Stimulated activated memory B cell treated with anti-CD40 and anti-IgM and Interleukin-4, amounts not matched to agents 10 μg/mL and 1 μg/mL and 100 μg/mL, for 72 hours (primary cell): ENCODE data around the gene EHMT2.

ENCODE experiments used
- ATAC-seq: fragments of 150-1000 bp; cut with Tn5 transposase; 2 replicates; pipeline ENCODE4 v1.10.0; 2021
- H3K27ac Mint-ChIP-seq: one replicate; pipeline ENCODE4 v1.8.0; 2022; ENCODE audit warnings: mild to moderate bottlenecking, mixed read lengths
- H3K27me3 Mint-ChIP-seq: one replicate; pipeline ENCODE4 v1.8.0; 2022; ENCODE audit warnings: mixed read lengths
- H3K36me3 Mint-ChIP-seq: one replicate; pipeline ENCODE4 v1.8.0; 2022; ENCODE audit warnings: mixed read lengths
- H3K4me1 Mint-ChIP-seq: one replicate; pipeline ENCODE4 v1.8.0; 2022; ENCODE audit warnings: mixed read lengths
- H3K4me3 Mint-ChIP-seq: one replicate; pipeline ENCODE4 v1.8.0; 2022; ENCODE audit warnings: mild to moderate bottlenecking, moderate library complexity, mixed read lengths
- H3K9me3 Mint-ChIP-seq: one replicate; pipeline ENCODE4 v1.8.0; 2022; ENCODE audit warnings: mixed read lengths

EHMT2 gene

GRCh38 chr6:31903957-31904356 is 6.5 kb upstream of the EHMT2 start:
- Mint-ChIP-seq H3K27me3 (no peaks in the 10 kb centered on the region), H3K27ac (no peak overlapping the region), H3K4me1 (peaks cover 25% of the 10 kb centered on the region), H3K4me3 (no peak overlapping the region), H3K36me3 (no peaks in the 10 kb centered on the region), H3K9me3 (no peaks in the 10 kb centered on the region)
- ATAC-seq: no peak

GRCh38 chr6:31901953-31902643 is 4.6 kb upstream of the EHMT2 start, which contains the start of gene ZBTB12:
Gene ZBTB12 (minus strand): TSS chr6:31902086. CDS start chr6:31901305, 781 bp downstream.
- ATAC-seq: peak; percentile 78
- peak within 1 kb of the TSS; percentile 73 for H3K27ac Mint-ChIP-seq
- peaks cover 31% of the 10 kb centered on the region for H3K4me1 Mint-ChIP-seq
- no peaks in the 10 kb centered on the region for H3K27me3 Mint-ChIP-seq
- no peaks in the 10 kb centered on the region for H3K36me3 Mint-ChIP-seq
- peak within 1 kb of the TSS; percentile 92 for H3K4me3 Mint-ChIP-seq
- no peaks in the 10 kb centered on the region for H3K9me3 Mint-ChIP-seq

DNA sequence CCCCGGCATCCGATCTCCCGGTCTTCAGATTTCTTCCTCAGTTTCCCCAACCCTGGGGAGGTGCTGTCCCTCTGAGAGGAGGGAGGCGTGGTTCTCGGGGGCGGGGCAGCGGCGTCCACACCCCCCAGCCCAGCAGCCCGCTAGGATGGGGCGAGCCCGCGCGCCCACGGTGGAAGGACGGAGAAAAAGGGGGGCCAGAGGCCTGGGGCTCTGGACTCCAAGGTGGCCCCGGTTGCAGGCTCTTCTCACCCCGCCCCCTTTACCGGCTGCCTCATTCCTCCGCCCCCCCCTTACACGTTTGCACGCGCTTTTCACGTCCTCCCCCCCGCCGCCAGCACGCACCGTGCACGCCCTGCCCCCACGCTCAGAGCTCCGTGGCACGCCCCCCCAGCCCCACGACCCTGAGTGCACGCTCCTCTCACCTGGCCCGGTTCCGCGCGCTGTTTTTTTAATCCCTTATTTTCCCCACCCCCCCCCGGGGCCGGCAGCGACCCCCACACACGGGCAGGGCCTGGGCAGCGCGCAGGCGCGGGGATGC is 4.0 kb upstream of the EHMT2 start:
- Mint-ChIP-seq H3K36me3 (no peaks in the 10 kb centered on the region), H3K27ac (peak overlapping the region; percentile 73), H3K9me3 (no peaks in the 10 kb centered on the region), H3K27me3 (no peaks in the 10 kb centered on the region), H3K4me3 (peak overlapping the region; percentile 92), H3K4me1 (peaks cover 35% of the 10 kb centered on the region)
- ATAC-seq: peak; percentile 61

- Mint-ChIP-seq H3K27ac (peak overlapping the region; percentile 73), H3K36me3 (peaks cover under 1% of the 10 kb centered on the region), H3K4me3 (peak overlapping the region; percentile 92), H3K4me1 (peaks cover 40% of the 10 kb centered on the region), H3K9me3 (no peaks in the 10 kb centered on the region), H3K27me3 (no peaks in the 10 kb centered on the region)
- ATAC-seq: no peak
Measured at GRCh38 chr6:31900917-31901414, 3.5 kb upstream of the EHMT2 start.

DNA sequence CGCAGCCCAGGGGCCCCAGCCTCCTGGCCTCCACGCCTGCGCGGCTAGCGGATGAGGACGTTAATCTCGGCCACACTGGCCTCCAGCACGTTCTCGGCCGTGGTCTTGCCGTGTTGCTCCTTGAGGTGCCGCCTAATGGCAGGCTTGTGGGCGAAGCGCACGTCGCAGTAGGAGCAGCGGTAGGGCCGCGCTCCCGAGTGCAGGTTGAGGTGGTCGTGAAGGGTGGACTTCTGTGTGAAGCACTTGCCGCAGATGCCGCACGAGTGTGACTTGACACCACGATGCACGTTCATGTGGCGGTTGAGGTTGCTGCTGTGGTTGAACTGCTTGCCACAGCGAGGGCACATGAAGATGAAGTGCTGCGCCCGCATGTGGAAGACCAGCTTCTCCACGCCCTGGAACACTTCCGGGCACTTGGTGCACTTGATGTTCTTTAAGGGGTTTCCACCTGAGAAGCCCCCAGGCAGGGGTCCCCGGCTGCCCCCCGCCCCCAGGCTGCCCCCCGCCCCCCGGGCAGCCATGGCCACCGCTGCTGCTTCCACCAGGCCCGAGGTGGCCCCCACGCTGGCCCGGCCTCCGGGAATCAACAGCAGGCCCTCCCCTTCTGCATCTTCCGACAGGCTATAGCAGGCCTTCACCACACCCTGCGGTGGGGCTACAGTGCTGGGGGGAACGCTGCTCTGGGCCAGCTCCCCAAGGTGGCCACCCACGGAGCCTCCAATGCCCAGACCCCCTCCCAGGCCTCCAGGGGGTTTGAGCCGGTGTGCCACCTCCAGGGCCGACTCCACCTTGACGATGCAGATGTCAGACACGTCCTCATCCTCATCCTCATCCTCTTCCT is 2.6 kb upstream of the EHMT2 start:
- H3K4me1 Mint-ChIP-seq: peaks cover 46% of the 10 kb centered on the region
- ATAC-seq: no peak
- H3K27ac Mint-ChIP-seq: peak overlapping the region; percentile 30
- H3K36me3 Mint-ChIP-seq: peaks cover 9% of the 10 kb centered on the region
- no peaks in the 10 kb centered on the region for H3K9me3 Mint-ChIP-seq
- H3K4me3 Mint-ChIP-seq: peak overlapping the region; percentile 25
- no peaks in the 10 kb centered on the region for H3K27me3 Mint-ChIP-seq

DNA sequence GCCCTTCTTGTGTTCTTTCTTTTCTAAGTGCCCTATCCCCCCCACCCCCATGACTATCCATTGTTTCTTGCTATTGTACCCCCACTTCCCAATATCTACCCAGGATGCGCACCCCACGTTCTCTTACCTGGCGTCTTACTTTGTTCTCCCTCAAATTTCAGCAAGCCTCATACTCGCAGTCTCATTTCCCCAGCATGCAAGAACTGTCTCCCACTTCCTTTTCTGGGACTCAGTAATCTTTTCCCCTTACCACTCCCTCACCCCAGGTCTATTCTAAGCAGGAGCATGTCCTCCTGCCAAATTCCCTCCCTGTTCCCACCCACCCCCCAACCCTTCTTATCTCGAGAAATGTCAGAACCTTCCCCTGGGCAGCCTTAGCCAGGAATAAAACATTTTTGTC is 1.7 kb upstream of the EHMT2 start:
- peak overlapping the region; percentile 40 for H3K4me3 Mint-ChIP-seq
- H3K4me1 Mint-ChIP-seq: peaks cover 46% of the 10 kb centered on the region
- peaks cover 9% of the 10 kb centered on the region for H3K36me3 Mint-ChIP-seq
- peak overlapping the region; percentile 91 for H3K27ac Mint-ChIP-seq
- ATAC-seq: no peak
- no peaks in the 10 kb centered on the region for H3K9me3 Mint-ChIP-seq
- H3K27me3 Mint-ChIP-seq: no peaks in the 10 kb centered on the region

DNA sequence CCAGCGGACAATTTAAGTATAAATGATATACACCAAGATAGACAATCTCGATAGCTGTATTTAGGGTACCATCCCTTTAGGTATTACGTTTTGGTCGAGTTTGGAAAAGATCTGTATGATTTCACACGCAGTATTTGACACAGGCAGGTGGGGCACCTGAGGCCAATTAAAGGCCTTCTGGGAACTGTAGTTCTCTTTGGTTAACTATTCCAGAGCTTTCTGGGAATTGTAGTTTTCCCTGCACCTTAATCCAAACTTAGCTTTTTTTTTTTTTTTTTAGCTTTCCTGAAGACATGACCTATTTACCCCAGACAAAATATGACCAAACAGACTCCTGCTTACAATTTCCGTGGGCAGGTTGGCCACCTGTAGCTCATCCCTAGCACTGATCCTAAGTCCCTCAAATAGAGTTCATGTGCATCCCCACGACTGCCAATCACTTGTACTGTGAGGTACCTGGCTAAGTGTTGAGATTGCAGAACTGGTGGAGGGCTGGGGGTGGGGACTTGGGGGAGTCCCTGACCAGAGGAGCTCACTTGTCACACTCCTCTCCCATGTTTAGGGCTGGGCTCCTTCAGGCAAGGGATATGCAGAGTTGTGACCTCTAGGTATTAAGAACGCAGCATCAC is 999 bp upstream of the EHMT2 start:
- Mint-ChIP-seq H3K4me1 (peaks cover 46% of the 10 kb centered on the region), H3K27me3 (no peaks in the 10 kb centered on the region), H3K4me3 (peak overlapping the region; percentile 94), H3K36me3 (peaks cover 11% of the 10 kb centered on the region), H3K27ac (peak overlapping the region; percentile 91), H3K9me3 (no peaks in the 10 kb centered on the region)
- peak; percentile 31 for ATAC-seq

DNA sequence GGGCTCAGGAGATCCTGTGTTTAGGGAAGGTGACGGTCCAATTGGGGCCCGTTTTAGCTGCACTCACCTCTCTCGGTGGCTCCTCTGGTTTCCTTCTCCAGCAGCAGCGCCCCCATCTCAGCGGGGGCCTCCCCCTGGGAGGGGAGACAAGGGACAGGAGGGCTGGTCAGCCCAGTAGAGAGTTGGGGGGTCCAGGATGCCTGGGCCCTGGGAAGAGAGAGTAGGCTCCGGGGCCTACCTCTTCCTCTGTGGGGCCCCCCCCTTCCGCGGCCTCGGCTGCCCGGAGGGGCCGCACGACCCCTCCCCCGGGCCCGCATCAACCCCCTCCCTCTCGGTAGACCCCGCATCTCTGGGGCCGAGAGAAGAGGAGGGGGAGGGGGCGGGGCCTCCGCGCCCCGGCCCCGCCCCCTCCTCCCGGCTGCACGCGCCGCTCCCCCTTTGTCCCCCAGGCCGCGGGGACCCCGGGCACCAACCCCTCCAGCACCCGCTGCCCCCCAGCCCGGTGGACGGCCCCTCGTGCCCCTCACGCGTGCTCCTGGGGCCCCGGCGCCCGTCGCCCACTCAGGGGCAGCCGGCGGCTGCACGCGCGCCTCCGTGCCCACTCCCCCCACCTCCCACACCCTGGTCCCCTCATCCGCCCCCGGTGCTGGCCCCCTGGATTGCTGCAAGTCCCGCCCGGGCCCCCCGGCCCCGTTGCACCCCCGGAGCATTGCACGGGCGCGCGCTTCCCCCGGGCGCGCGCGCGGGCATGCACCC is 464 bp downstream of the EHMT2 start:
- peak; percentile 42 for ATAC-seq
- Mint-ChIP-seq H3K4me1 (peaks cover 35% of the 10 kb centered on the region), H3K9me3 (no peaks in the 10 kb centered on the region), H3K27me3 (no peaks in the 10 kb centered on the region), H3K4me3 (peak overlapping the region; percentile 94), H3K36me3 (peaks cover 25% of the 10 kb centered on the region), H3K27ac (peak overlapping the region; percentile 91)

GRCh38 chr6:31896493-31896855 is 1.0 kb downstream of the EHMT2 start:
- Mint-ChIP-seq H3K9me3 (no peaks in the 10 kb centered on the region), H3K36me3 (peaks cover 31% of the 10 kb centered on the region), H3K4me3 (peak overlapping the region; percentile 88), H3K27ac (peak overlapping the region; percentile 81), H3K4me1 (peaks cover 35% of the 10 kb centered on the region), H3K27me3 (no peaks in the 10 kb centered on the region)
- no peak for ATAC-seq

DNA sequence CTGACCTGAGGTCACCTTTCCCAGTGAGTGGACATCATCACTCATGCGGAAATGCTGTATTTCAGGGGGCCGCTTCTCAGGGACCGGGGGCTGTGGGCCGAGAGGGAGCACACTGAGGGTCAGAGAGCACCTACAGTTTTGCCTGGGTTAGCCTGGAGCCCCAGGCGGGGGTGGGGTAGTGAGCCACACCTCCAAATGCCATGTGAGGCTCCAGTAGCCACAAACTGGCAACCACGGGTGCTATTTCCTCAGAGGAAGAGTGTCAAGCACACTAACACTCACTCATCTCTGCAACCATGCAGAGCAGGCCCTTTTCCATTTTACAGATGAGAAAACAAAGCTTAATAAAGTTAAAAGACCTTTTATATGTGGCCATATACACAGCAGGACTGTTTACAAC is 4.7 kb downstream of the EHMT2 start:
- no peak for ATAC-seq
- Mint-ChIP-seq H3K27ac (peak overlapping the region; percentile 22), H3K9me3 (no peaks in the 10 kb centered on the region), H3K4me3 (no peak overlapping the region), H3K4me1 (peaks cover 22% of the 10 kb centered on the region), H3K27me3 (no peaks in the 10 kb centered on the region), H3K36me3 (peaks cover 63% of the 10 kb centered on the region)

GRCh38 chr6:31889331-31889972 is 8.0 kb downstream of the EHMT2 start:
- Mint-ChIP-seq H3K27ac (no peak overlapping the region), H3K9me3 (no peaks in the 10 kb centered on the region), H3K27me3 (no peaks in the 10 kb centered on the region), H3K36me3 (peaks cover 80% of the 10 kb centered on the region), H3K4me3 (no peak overlapping the region), H3K4me1 (peaks cover 6% of the 10 kb centered on the region)
- no peak for ATAC-seq

DNA sequence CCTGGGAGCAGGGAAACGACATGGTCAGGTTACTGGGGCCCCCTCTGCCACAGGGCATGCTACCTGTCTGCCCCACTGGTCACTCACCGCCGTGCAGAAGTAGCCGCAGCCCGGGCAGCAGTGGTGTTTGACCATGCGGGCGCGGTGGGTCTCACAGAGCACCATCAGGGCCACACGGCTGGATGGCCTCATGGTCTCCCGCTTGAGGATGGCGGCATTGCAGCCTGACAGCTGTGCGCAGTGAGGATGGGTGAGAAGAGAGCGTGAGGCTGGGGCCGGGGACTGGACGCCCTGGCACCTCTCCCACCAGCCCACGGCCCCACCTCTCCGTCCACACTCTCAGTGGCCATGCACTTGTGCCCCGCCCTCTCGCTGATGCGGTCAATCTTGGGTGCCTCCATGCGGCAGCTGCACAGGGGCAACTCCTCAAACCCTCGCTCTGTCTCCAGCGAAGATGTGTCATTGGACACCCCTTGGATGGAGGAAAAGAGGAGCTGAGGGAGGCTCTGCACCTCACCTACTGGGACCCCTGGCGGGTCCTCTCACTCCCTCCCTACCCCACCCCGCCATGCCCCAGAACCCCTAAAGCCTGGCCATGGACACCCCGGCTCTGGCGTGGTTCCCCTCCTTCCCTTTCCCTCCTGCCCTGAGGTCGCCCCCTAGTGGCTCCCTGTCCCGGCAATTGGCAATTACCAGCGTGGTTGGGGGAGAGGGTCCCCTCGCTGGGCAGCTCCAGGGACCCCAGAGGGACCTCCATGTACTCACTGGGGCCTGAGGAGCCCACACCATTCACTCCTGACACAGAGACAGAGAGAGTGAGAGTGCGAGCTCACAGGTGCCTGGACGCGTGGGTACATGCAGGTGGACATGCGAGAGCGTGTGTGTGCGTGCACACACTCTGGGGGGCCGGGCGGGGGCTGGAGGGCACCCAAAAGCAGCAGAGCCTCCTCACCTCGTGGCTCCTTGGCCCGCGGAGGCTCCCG is 8.9 kb downstream of the EHMT2 start:
- Mint-ChIP-seq H3K4me1 (peaks cover 6% of the 10 kb centered on the region), H3K27ac (no peak overlapping the region), H3K27me3 (no peaks in the 10 kb centered on the region), H3K36me3 (peaks cover 86% of the 10 kb centered on the region), H3K4me3 (no peak overlapping the region), H3K9me3 (no peaks in the 10 kb centered on the region)
- ATAC-seq: no peak
